Heart left ventricle (tissue), 13 donors: ENCODE measurements around the gene DAAM2.

ENCODE experiments used
- CTCF ChIP-seq, 12 donors: fragments of 200-600 bp; sonication (generic) in 4 of 12; IDR thresholded peaks; one replicate each; pipeline versions ENCODE4 v1.5.0 to v1.8.0; 2018 to 2022; ENCODE audit warnings: antibody characterized with exemption in 12 of 12, mild to moderate bottlenecking in 5 of 12
- POLR2A ChIP-seq, 2 donors: fragments of 450-650 bp; IDR thresholded peaks; one replicate each; pipeline ENCODE4 v1.6.1; 2017; ENCODE audit warnings: antibody characterized with exemption in 2 of 2, mild to moderate bottlenecking in 2 of 2, moderate library complexity in 2 of 2
- donor health status: ischemic (EF 13 %, LVEDD 7.1; RV severe dilation, severe dysfunction).
- donor health status: DM: no; HTN: yes; CAD: no.
- donor health status: DM: no; HTN: no; CAD: no.
- donor health status: ischemic (EF 25% LVEDD 6.9; RV normal size, moderate dysfunction).
- donor health status: ischemic (EF 25% LVEDD 5.7; RV mildly dilated, moderate dysfunction).
- donor health status: ischemic (EF 35%, LVEDD 5.7; RV mildly dilated, moderate dysfunction).
- donor health status: nonischemic (EF 11% LVEDD 7.7; RV severe dilation, severe dysfunction).
- donor health status: DM: yes; HTN: yes; CAD: no.
- donor health status: PGD.
- donor health status: ischemic (EF 29% LVEDD 5.4; RV normal size, mild dysfunction).
- donor health status: nonischemic (EF 23%, LVEDD 6.1; RV moderate dilation, normal function).

- no peak for TF ChIP-seq CTCF (IDR thresholded peaks at IDR 0.05)
- no peak for TF ChIP-seq POLR2A (IDR thresholded peaks at IDR 0.05)
Observed at GRCh38 chr6:39953076-39953618, 161.0 kb downstream of the DAAM2 start.
